Right kidney (tissue), 1 donor: Measurements from ENCODE around the gene PPL.
"Not testable (repeated sequence)": the region's sequence is repeated elsewhere in the genome, so short reads cannot be mapped to it uniquely, and the experiment has no call there.

Experiments used
- DNase-seq: peaks from one replicate; pipeline ENCODE4 v3.0.0-alpha.2; 2016

Gene PPL

DNA sequence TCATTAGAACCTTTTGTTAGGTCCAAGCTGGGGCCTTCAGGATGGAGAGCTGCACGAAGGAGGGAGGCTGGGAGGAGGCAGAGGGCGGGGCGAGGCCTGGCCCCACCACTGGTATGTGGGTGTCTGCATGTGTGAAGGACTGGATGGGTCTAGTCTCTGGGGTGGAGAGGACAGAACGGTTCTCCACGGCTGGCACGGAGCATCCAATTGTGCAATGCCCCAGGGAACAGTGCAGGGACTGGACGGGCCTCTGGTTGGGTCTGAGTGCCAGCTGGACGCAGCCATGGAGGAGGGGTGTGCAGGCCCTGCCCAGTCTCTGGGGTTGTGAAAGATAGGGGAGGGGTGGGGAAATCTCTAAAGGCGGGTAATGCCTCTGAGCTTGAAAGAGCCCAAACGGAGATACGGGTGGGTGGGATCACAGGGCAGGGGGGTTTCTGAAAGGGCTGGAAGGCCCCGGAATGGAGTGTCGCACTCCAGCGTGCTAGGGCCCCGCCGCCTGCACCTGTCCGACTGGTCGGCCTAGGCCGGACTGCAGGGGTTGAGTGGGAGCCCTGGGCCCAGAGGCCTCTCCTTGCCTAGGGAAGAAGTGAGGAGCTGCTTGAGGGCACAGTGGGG lies 1.6 kb downstream of the PPL start:
- DNase-seq, result no peak

DNA sequence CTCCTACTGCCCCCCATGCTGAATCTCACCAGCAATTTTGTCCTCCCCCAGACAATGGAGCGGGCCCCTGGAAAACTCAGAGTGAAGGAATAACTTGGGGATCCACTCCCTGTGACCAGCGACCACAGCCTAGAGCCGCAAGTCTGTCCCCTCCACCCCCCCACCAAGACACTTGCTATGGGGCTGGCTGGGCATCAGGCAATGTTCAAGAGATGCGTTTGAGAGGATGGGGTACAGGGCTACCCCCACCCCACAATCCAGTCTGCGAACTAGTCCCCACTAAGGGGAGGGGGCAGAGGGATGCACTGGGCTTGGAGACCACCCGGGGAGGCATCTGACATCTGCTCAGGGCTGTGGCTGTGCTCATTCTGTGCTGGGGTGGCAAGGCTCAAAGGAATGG lies 2.4 kb downstream of the PPL start:
- no peak for DNase-seq

DNA sequence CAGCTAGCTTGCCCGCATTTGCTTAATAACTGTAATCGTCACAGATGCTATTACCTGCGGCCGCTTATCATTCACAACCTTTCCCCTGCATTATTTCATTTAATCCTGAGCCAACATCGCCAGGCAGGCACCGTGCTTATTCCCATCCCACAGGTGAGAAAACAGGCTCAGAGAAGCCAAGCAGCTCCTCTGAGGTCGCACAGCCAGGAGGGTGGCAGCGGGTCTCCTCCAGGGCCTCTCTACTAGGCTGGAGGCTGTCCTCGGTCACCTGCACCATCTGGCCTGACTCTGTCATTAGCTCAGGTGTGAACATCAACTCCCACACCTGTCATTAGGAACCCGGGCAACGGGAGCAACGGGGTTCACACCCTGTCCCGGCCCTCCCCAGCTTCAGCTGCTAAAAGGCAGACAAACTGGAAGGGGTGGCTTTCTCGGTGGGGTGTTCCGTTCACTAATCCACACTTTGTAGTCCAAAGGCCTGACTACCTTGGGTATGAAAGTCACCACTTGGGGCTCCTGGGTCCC lies 3.0 kb downstream of the PPL start:
- DNase-seq, result no peak

DNA sequence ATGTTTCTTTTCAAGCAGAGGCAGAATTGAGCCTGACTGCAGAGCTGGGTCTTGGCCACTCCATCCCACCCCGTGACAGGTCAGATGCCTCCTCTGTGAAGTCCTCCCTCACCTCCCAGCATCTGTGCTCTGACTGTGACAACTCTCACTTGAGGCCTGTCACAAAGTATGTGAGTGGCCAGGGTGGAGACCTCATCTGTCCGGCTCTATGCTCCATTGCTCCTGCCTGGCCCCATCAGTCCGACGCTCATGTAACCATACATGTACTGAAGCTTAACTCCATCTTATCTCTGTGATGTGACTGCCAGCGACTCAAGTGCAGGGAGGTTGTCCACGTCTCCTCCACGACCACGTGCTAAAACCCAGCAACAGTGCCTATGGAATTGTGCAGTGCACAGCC lies 3.5 kb downstream of the PPL start:
- no peak for DNase-seq

DNA sequence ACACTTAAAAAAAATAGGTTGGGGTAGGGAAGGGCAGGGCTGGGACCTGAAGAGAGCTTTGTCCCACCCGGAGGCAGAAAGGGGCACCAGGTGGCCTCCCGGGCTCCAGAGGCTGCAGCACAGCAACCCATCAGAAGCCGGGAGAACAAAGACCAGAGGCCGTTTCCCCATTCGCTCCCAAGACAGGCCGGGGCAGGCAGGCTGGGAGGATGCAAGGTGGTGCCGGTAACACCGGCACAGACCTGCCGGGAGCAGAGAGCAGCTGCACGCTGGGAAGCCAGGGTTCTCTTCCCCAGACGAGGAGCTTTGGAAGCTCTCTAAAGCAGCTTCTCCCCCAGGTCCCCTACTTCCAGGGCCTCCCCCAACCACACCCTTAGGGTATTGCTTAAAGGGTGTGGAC lies 5.6 kb downstream of the PPL start:
- no peak for DNase-seq

DNA sequence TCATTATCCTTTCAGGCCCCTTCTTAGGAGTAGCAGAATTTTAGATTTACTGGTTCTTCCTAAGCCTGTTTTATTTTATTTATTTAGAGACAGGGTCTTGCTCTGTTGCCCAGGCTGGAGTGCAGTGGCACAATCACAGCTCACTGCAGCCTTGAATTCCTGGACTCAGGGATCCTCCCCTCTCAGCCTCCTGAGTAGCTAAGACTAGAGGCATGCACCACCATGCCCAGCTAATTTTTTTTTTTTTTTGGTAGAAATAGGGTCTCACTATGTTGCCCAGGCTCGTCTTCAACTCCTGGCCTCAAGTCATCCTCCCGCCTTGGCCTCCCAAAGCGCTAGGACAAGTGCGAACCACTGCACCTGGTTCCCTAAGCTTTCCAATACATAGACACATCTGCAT lies 7.3 kb downstream of the PPL start:
- DNase-seq, result not testable (repeated sequence)

DNA sequence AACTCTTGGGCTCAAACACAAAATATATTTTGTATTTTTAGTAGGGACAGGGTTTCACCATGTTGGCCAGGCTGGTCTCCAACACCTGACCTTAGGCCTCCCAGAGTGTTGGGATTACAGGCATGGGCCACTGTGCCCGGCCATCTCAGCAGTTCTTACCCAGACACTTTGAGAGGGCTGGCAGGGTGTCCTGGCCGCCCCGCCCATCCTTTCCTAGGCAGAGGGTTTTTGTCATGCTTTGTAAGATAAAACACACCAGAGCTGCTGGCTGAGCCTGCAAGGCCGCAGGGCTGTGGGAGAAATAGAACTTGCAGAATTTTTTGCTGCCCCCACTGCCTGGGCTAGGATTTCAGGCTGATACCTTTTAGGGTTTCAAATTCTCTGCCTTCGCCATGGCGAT lies 8.7 kb downstream of the PPL start:
- DNase-seq, result no peak

DNA sequence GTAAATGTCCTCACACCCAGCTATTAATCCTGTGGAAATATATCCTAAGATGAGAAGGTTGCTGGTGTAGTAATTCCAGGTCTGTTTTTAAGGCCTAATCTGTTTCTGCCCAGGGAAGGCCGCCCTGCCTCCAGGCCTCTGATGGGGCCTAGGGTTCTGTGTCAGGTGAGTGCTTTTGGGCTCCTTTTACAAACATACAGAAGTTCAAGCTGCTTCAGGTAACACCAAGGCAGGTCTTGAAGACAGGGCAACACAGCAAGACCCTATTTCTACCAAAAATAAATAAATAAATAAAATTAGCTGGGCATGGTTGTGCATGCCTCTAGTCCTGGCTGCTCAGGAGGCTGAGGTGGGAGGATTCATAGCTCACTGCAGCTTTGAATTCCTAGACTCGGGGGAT lies 9.3 kb downstream of the PPL start:
- no peak for DNase-seq

DNA sequence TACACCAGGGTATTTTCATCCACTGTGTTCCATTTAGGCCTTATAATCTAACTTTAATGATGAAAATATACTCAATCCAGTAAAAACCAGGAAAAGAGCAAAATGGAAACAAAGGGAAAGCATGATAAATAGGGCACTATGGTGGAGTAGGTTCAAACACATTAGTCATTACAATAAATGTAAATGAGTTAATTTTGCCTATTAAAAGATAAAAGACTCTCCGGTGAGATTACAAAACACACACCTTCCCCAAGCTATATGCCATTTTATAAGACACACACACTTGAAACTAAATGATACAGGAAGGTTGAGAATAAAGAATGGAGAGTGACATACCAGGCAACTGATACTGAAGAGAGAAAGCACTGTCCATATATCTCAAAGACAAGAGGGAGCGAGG lies 10.0 kb downstream of the PPL start:
- no peak for DNase-seq

DNA sequence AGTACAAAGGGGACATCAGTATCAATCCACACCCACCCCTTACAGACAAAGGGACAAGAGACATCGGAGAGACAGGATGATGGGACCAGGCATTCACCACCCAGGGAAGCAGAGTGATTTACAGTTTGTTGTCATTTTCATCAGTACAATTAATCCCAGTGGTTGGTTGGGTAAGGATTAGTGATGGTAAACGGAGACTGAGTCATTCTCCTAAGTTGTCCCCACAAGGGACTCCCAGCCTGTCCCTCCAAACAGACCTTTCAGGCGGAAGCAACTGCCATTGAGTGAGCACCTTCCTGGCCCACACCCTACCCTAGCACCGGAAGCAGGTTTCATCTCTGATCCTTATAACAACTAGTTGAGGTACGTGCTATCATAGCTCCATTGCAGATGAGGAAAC lies 11.2 kb downstream of the PPL start:
- no peak for DNase-seq

DNA sequence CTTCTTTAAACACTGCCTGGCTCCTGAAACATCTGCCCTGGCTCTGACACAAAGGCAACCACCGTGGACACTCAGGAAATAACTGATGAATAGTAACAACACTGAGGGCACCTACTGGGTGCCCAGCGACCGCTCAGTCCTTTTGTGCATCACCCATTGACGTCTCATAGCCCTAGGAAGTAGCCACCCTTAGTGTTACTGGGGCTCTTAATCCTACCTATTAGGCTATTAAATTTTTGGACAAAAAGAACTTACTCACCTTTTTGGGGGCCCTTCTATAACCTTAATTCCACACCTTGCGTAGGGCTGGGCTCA lies 11.7 kb downstream of the PPL start:
- no peak for DNase-seq

DNA sequence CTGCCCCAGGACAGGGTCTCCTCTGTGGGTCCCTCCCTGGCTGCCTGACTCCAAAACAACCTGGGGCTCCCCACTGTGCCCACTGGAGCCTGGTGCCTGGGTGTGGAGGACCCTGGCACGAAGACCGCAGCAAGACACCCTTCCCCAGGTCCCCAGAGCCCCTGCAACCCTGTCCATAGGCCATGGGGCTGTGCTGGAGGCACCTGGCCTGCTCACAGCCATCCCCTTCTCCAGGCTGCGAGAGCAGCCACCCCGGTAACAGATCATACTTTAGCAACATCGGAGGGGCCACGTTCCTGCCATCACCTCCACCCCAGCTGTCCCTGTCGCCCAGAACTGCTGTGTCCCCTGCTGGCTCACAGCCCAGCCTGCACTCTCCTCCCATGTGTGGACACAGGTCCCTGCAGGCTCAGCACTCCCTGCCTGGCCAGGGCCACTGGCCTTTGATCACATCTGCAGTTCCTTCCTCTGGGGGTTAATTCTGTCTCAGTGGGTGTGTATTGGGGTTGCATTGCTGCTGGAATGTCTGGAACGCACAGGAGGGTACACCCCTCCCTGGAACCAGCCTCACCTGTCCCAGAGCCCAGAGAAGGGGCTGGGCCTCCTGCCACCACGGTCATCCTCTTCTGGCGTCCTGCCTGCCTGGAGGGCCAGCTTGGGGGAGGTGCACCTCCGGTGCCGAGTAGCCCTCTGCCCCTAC lies 12.2 kb downstream of the PPL start:
- no peak for DNase-seq

DNA sequence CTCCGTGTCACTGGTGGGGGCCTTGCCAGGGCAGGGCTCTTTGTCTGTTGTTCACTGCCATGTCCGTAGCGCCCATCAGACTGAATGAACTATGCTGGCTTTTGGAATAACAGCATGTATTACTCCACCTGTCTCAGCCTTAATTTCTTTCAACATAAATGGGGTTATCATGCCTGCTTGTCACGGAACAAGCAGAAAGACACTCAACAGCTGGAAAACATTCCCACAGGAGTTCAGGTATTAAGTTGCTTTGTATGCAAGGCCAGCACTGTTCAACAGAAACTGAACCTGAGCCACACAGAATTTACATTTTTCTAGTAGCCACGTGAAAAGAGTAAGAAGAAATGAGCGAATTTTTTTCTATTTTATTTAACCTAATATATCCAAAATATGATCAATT lies 13.1 kb downstream of the PPL start:
- no peak for DNase-seq

DNA sequence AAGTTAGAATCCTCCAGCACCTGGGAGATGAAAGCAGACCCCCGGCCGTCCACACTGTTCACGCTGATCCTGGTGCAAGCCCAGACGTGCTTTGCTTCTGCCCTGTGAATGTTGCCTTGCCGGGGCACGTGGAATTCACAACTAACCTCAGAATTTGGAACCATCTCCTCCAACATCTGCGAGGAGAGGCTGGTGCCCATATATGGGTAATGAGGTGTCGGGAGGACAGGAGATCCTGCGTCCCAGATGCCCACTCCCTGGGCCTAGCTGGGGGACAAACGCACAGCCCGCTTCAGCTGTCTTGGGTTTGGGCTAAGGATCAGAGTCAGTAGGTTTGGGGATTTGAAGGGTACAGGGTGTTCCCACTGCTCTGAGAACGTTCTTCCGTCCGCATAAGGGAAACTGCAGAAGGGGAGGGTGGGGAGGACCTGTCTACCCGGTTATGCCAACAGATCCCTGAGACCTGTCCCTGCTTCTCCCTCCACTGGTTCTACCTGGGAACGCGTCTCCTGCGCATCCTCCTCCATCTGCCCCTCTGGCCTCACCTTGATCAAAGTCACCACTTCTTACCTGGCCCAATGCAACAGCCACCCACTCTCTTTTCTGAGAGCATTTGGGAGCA lies 14.1 kb downstream of the PPL start:
- DNase-seq, result no peak

DNA sequence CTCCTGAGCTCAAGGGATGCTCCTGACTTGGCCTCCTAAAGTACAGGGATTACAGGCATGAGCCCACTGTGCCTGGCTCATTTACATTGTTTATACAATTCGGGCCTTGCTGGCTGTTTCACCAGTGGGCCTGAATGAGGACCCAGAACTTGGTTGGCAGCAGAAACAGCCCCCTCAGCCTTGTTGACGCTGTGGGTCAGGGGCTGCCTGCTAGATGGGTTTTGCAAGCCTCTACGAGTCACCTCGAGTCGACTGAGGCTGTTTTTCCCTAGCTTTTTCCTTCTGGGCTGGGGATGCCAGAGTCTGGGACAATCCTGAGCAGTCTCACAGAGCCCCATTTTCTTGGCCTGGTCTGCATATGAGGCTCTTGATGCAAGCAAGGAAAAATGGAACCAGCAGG lies 16.1 kb downstream of the PPL start:
- no peak for DNase-seq

DNA sequence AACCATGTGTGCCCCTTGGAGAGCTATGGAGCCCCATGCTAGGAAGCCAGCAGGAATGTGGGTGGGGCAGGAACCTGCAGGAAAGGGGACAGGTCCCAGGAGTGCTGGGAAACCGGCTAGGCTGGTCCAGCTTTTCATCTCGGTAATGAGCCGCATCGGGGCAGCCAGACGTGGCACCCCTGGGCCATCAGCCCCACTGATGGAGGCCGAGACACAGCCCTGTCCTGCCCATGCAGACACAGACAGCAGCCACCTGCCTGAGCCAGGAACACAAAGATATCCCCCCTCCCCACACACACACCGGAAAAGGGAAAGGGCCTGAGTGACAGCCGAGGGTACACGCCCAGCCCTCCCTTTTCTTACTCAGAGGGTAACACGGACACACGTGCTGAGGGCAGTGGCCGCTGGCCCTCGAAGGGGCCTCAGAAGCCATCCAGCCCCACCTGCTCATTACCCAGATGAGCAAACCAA lies 18.1 kb downstream of the PPL start:
- peak; percentile 51 for DNase-seq

DNA sequence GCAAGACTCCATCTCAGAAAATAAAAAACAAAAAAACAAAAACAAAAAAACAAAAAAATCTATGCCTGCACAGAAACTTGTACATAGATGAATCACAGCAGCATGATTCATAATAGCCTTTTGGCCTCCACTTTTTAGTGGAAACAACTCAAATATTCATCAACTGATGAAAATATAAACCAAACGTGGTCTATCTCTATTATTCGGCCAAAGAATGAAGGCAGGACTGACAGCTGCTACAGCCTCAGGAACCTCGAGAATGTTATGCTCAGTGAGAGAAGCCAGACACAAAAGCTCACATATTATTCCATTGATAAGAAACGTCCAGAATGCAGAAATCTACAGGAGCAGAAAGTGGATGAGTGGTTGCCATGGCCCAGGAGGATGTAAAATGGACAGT lies 19.8 kb downstream of the PPL start:
- no peak for DNase-seq

DNA sequence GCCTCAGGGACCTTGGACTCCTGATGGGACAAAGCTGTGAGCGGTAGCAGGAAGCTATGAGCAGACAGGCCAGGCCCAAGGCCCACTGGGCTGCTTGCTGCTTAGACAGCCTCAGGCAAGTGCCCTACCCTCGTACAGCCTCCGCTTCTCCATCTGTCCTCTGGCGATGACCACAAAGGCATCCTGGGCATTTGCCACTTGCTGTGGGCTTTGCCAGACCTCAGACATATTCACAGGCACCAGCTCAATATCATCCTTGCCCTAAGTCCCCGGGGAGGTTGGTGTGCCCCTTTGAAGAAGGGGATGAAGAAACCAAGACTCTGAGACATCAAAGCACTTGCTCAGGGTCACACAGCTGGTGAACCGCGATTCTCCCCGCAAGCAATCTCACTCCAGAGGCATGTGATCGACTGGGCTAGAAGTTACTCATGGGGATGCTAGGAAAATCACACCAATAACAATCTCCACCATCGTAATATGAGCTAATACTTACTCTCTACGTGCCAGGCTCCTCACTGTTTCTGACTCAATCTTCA lies 21.7 kb downstream of the PPL start:
- no peak for DNase-seq

DNA sequence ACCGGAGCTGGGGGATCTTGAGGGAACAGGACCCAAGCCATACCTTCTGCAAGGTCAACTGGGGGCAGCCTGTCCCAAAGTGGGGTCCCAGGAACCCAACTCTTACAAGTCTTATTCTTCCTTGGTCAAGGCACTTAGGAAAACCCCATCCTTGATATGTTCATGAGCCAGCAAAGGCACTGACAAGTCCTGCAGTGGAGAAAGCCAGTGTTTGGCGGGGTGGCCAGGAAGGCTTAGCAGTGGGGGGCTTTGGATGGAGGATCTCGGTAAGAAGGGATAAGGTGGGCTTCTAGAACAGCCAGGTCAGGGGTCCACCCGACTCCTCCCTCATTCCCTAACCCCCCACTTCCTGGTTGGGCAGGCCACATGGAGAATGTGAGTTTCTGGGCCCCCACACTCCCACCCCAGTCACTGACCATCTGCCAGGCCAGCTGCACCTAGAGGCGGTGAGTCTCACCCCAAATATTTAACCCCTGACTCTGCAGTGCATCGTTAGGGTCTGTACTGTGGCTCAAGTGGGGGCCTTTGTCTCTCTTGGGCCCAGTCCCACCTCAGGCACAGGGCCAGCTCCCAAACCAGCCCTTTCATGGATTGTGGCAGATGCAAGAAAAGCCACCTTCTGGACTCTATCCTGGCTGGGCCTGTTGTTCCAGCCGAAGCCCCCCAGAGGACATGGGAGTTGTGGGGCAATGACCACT lies 22.3 kb downstream of the PPL start:
- DNase-seq, result no peak

DNA sequence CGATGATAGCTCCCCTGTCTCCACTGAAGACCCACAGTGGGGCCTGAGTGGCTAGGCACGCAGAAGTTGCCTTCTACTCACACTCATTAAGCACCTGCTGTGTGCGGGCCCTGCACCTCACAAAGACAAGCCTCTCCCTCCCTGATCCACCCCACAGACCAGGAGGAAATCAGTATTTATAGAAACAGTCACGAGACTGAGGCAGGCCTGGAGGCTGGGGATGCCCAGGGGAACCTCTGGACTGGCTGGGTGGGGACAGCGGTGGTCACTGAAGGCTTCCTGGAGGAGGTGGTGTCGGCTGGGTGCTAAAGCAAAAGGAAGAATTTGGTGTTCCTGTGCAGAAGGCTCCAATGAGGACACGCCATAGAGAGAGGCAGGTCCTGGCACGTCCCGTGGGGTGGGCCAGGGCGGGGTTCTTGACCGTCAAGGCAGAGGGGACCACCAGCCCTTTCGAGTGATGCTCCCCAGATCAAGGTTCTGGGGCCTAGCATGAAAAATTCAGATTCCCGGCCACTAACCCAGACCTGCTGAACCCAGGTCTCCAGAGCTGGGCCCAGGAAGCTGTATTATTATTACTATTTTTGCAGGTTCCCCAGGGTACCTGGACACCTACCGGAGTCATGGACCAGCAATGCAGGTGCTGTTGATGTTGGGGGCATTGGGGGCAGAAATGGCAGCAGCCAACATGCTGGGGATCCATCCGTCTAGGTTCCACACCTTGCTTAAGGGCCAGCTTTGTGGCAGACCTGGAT lies 23.0 kb downstream of the PPL start:
- no peak for DNase-seq

DNA sequence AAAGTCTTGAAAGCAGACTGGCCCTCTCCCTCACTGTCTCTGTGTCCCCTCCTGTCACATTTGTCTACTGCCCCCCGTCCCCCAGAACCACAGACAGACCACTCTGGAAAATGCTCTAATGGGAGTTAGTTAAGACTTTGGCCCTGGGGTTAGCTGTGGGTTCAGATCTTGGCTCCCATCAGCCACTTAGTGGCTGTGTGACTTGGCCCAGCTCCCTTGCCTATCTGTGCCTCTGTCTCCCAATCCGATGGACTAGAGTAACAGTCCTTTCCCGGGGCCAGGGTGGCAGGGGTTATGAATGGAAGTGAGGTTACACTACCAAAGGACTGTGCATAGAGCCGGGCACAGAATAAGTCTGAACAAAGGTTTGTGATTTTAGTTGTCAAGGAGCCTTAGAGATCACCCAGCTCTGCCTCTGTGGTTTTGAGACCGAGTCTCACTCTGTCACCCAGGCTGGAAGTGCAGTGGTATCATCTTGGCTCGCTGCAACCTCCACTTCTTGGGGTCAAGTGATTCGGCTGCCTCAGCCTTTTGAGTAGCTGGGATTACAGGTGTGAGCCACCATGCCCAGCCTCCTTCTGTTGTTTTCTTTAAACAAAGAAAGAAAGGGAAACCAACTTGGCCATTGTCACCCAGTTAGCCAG lies 23.7 kb downstream of the PPL start:
- no peak for DNase-seq

DNA sequence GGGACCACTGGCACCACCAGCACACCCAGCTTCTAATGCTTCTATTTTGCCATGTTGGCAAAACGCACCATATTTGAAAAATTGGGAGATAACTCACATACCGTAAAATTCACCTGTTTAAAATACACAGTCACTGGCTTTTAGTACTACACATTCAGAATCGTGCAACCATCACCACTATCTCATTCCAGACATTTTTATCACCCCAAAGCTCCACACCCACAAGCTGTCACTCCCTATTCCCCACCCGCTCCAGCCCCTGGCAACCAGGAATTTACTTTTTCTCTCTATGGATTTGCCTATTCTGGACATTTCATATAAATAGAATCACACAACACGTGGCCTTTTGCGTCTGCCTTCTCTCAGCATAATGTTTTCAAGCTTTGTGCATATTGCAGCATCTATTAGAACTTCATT lies 25.0 kb downstream of the PPL start:
- no peak for DNase-seq
